IMR-90 (cell line): ENCODE measurements around the gene EHBP1. TPM values are rescaled to one million over a fixed set of nuclear protein-coding genes. Genes with fewer than 3 reads are reported as not detected.

Experiments used
- ATAC-seq: fragments of 200-7000 bp; cut with Tn5 transposase; 2 replicates; pipeline ENCODE4 v1.9.1; 2020; ENCODE audit warnings: low read depth, mild to moderate bottlenecking, moderate library complexity
- BruUV-seq: library from RNA; stranded (reverse); fragments of 400-500 nt; replicated peaks from 2 replicates; lab custom pipeline; 2021; lab: Mats Ljungman, UMichigan
- CTCF ChIA-PET: fragments of 300-600 bp; formaldehyde crosslinking; extraction: SDS; loops from one replicate; lab custom pipeline; 2021; ENCODE audit warnings: antibody characterized with exemption; lab: Yijun Ruan, JAX
- POLR2A ChIA-PET: fragments of 300-600 bp; sonication (Branson Sonifier 250); formaldehyde crosslinking; loops from one replicate; lab custom pipeline; 2022; ENCODE audit warnings: antibody characterized with exemption; ENCODE audit not compliant: unreplicated experiment; lab: Charles Lee
- DNase-seq: peaks from one replicate; pipeline ENCODE4 v3.0.0; 2013
- H2AFZ ChIP-seq: replicated peaks from 2 replicates; pipeline ENCODE3; 2013; ENCODE audit warnings: low read length, mild to moderate bottlenecking; ENCODE audit not compliant: poor library complexity
- H2AK5ac ChIP-seq: 2 replicates; pipeline ENCODE4 v1.6.1; 2013; ENCODE audit warnings: low read depth, low read length, inconsistent platforms
- H2AK9ac ChIP-seq: replicated peaks from 2 replicates; pipeline ENCODE3; 2013; ENCODE audit warnings: mild to moderate bottlenecking, low read depth, low read length, moderate library complexity; ENCODE audit not compliant: poor library complexity
- H2BK120ac ChIP-seq: 2 replicates; pipeline ENCODE4 v1.6.1; 2013; ENCODE audit warnings: low read depth, low read length, inconsistent platforms
- H2BK15ac ChIP-seq: 3 replicates; pipeline ENCODE4 v1.6.1; 2013; ENCODE audit warnings: low read depth, low read length, inconsistent platforms
- H2BK20ac ChIP-seq: 2 replicates; pipeline ENCODE4 v1.6.1; 2013; ENCODE audit warnings: low read depth, mild to moderate bottlenecking, inconsistent platforms, low read length, moderate library complexity
- H2BK5ac ChIP-seq: 2 replicates; pipeline ENCODE4 v1.6.1; 2013; ENCODE audit warnings: mild to moderate bottlenecking, low read depth, low read length, inconsistent platforms; ENCODE audit not compliant: poor library complexity, severe bottlenecking
- H3K14ac ChIP-seq: replicated peaks from 2 replicates; pipeline ENCODE4 v1.6.1; 2013; ENCODE audit warnings: low read depth, low read length, inconsistent platforms
- H3K18ac ChIP-seq: 2 replicates; pipeline ENCODE4 v1.6.1; 2013; ENCODE audit warnings: low read depth, low read length, control low read depth
- H3K23ac ChIP-seq: 2 replicates; pipeline ENCODE4 v1.6.1; 2013; ENCODE audit warnings: low read depth, low read length, inconsistent platforms
- H3K27ac ChIP-seq: 2 replicates; pipeline ENCODE4 v1.5.1; 2013; ENCODE audit warnings: mild to moderate bottlenecking, control low read depth, low read length; ENCODE audit not compliant: insufficient read depth
- H3K27me3 ChIP-seq: 2 replicates; pipeline ENCODE4 v1.6.1; 2013; ENCODE audit warnings: low read length; ENCODE audit not compliant: control insufficient read depth, insufficient read depth
- H3K36me3 ChIP-seq: 2 replicates; pipeline ENCODE4 v1.6.1; 2013; ENCODE audit warnings: low read length, mixed read lengths; ENCODE audit not compliant: control insufficient read depth, insufficient read depth
- H3K4ac ChIP-seq: 2 replicates; pipeline ENCODE4 v1.6.1; 2013; ENCODE audit warnings: low read depth, low read length, inconsistent platforms
- H3K4me1 ChIP-seq: 2 replicates; pipeline ENCODE4 v1.6.1; 2013; ENCODE audit warnings: low read length, mixed read lengths; ENCODE audit not compliant: control insufficient read depth, insufficient read depth
- H3K4me2 ChIP-seq: 2 replicates; pipeline ENCODE4 v1.6.1; 2013; ENCODE audit warnings: low read depth, mild to moderate bottlenecking, control low read depth, low read length, moderate library complexity
- H3K4me3 ChIP-seq: 2 replicates; pipeline ENCODE4 v1.5.1; 2013; ENCODE audit warnings: low read depth, mild to moderate bottlenecking, control low read depth, low read length, moderate library complexity; ENCODE audit not compliant: insufficient read depth
- H3K56ac ChIP-seq: 2 replicates; pipeline ENCODE4 v1.6.1; 2013; ENCODE audit warnings: low read length, inconsistent platforms; ENCODE audit not compliant: insufficient read depth; ENCODE audit errors: extremely low read depth
- H3K79me1 ChIP-seq, 2 experiments: 2 replicates each; pipeline ENCODE4 v1.6.1; 2013; ENCODE audit warnings: low read length in 2 of 2, inconsistent platforms in 1 of 2, low read depth in 1 of 2
- H3K9ac ChIP-seq: 2 replicates; pipeline ENCODE4 v1.6.1; 2013; ENCODE audit warnings: low read depth, low read length, control low read depth
- H3K9me1 ChIP-seq: 2 replicates; pipeline ENCODE4 v1.6.1; 2013; ENCODE audit warnings: low read length, inconsistent platforms; ENCODE audit not compliant: insufficient read depth
- H3K9me3 ChIP-seq: 2 replicates; pipeline ENCODE4 v1.6.1; 2013; ENCODE audit warnings: low read length; ENCODE audit not compliant: control insufficient read depth, insufficient read depth
- H4K20me1 ChIP-seq: 2 replicates; pipeline ENCODE4 v1.6.1; 2013; ENCODE audit warnings: low read length, inconsistent platforms; ENCODE audit not compliant: insufficient read depth
- H4K5ac ChIP-seq: 2 replicates; pipeline ENCODE4 v1.6.1; 2013; ENCODE audit warnings: mild to moderate bottlenecking, low read depth, low read length, control low read depth
- H4K8ac ChIP-seq, 2 experiments: 2 replicates each; pipeline ENCODE4 v1.6.1; 2013; ENCODE audit warnings: low read depth in 2 of 2, low read length in 2 of 2, control low read depth in 1 of 2, inconsistent platforms in 1 of 2
- H4K91ac ChIP-seq: 2 replicates; pipeline ENCODE4 v1.6.1; 2013; ENCODE audit warnings: low read depth, low read length, inconsistent platforms; ENCODE audit not compliant: insufficient read depth
- CEBPB ChIP-seq: IDR thresholded peaks from 2 replicates; pipeline ENCODE4 v1.6.1; 2012; ENCODE audit warnings: low read depth, low read length, improper control_type of control experiment
- CHD1 ChIP-seq: IDR thresholded peaks from 2 replicates; pipeline ENCODE4 v1.6.1; 2012; ENCODE audit warnings: low read depth, low read length, improper control_type of control experiment
- ELK1 ChIP-seq: fragments of 150-350 bp; IDR thresholded peaks from 2 replicates; pipeline ENCODE4 v1.6.1; 2016; ENCODE audit warnings: low read depth, mild to moderate bottlenecking, low read length, moderate library complexity, borderline replicate concordance
- MAZ ChIP-seq: IDR thresholded peaks from 2 replicates; pipeline ENCODE4 v1.6.1; 2012; ENCODE audit warnings: low read depth, mild to moderate bottlenecking, low read length, improper control_type of control experiment, moderate library complexity, borderline replicate concordance
- NFE2L2 ChIP-seq: fragments of 150-350 bp; IDR thresholded peaks from 2 replicates; pipeline ENCODE4 v1.6.1; 2016; ENCODE audit warnings: low read depth, mild to moderate bottlenecking, low read length
- POLR2A ChIP-seq: IDR thresholded peaks from 2 replicates; pipeline ENCODE4 v1.6.1; 2012; ENCODE audit warnings: mild to moderate bottlenecking, low read depth, low read length
- RCOR1 ChIP-seq: IDR thresholded peaks from 2 replicates; pipeline ENCODE4 v1.6.1; 2012; ENCODE audit warnings: mild to moderate bottlenecking, low read length, improper control_type of control experiment; ENCODE audit not compliant: insufficient replicate concordance
- RFX5 ChIP-seq: IDR thresholded peaks from 2 replicates; pipeline ENCODE4 v1.8.0; 2012; ENCODE audit warnings: low read depth, mild to moderate bottlenecking, low read length, moderate library complexity
- WGBS, 2 experiments: methylation state at CpG; one replicate each; pipeline versions ENCODE4 v1.1.5 to v1.1.7; 2013; ENCODE audit warnings: missing lambda C conversion rate in 2 of 2; ENCODE audit not compliant: insufficient read length in 1 of 2; ENCODE audit errors: extremely low coverage in 2 of 2; 5-methylcytosine and 5-hydroxymethylcytosine counted together
- dilution Hi-C: fragments of 300-500 bp; cut with HindIII; formaldehyde crosslinking; loops from one replicate; pipeline ENCODE4 v1.14.3; 2018; ENCODE audit warnings: low sequenced_read_pairs; ENCODE audit not compliant: unreplicated experiment
- in situ Hi-C: fragments of 300-500 bp; cut with MboI; formaldehyde crosslinking; loops from 3 replicates; pipeline ENCODE4 v1.14.3; 2019; ENCODE audit warnings: low sequenced_read_pairs, inconsistent platforms, mixed read lengths
- intact Hi-C: fragments of 100-400 bp; cut with micrococcal nuclease; formaldehyde crosslinking; loops from 2 replicates; pipeline ENCODE4 v1.10.0; 2022
- polyA plus RNA-seq, 3 experiments: library from polyadenylated mRNA; depleted of rRNA; stranded (reverse); fragments of >200 nt; gene quantifications; 2 replicates each; pipeline ENCODE4 v1.2.3, GENCODE V29; 2012; ENCODE audit warnings: low replicate concordance in 1 of 3
- total RNA-seq: library from RNA; depleted of rRNA; stranded (reverse); fragments of >200 nt; gene quantifications from 2 replicates; pipeline ENCODE4 v1.2.3, GENCODE V29; 2012
- TF ChIP-seq, protein P1 (sequence below): conservative IDR thresholded peaks from 2 replicates; pipeline ENCODE4 v1.5.1; 2012; ENCODE audit warnings: mild to moderate bottlenecking, low read depth, low read length, improper control_type of control experiment

EHBP1 gene
- total and polyA plus RNA-seq, 2 of the 4 experiments (the other 2 are of a cell fraction) = 28.3 to 44.4 TPM

- BruUV-seq = no TSS peak
- Histone ChIP-seq H3K14ac (no peak overlapping the region), H3K4me2 (no peak overlapping the region), H2BK20ac (no peak overlapping the region), H4K91ac (no peak overlapping the region), H2BK5ac (no peak overlapping the region), H3K4me1 (no peaks in the 10 kb centered on the region), H4K8ac (no peak overlapping the region), H2AK5ac (no peak overlapping the region), H3K56ac (no peak overlapping the region), H3K27ac (no peak overlapping the region), H2BK120ac (no peak overlapping the region), H3K36me3 (peaks cover 5% of the 10 kb centered on the region), H2AK9ac (no peak overlapping the region), H2BK15ac (no peak overlapping the region), H3K9me1 (no peaks in the 10 kb centered on the region), H3K4me3 (no peak overlapping the region), H3K27me3 (no peaks in the 10 kb centered on the region), H3K79me1 (peaks cover 35 to 42% of the 10 kb centered on the region in 2 experiments), H3K18ac (no peak overlapping the region), H2AFZ (no peak overlapping the region), H3K23ac (no peak overlapping the region), H4K5ac (no peak overlapping the region), H4K20me1 (no peaks in the 10 kb centered on the region), H3K4ac (no peak overlapping the region), H3K9ac (no peak overlapping the region), H3K9me3 (no peaks in the 10 kb centered on the region; the same call in 1 of the 2 replicates)
- TF ChIP-seq MAZ (no peak), POLR2A (no peak), CEBPB (no peak), RCOR1 (no peak), RFX5 (no peak), CHD1 (no peak), NFE2L2 (no peak), ELK1 (no peak)
- TF ChIP-seq, protein P1, sequence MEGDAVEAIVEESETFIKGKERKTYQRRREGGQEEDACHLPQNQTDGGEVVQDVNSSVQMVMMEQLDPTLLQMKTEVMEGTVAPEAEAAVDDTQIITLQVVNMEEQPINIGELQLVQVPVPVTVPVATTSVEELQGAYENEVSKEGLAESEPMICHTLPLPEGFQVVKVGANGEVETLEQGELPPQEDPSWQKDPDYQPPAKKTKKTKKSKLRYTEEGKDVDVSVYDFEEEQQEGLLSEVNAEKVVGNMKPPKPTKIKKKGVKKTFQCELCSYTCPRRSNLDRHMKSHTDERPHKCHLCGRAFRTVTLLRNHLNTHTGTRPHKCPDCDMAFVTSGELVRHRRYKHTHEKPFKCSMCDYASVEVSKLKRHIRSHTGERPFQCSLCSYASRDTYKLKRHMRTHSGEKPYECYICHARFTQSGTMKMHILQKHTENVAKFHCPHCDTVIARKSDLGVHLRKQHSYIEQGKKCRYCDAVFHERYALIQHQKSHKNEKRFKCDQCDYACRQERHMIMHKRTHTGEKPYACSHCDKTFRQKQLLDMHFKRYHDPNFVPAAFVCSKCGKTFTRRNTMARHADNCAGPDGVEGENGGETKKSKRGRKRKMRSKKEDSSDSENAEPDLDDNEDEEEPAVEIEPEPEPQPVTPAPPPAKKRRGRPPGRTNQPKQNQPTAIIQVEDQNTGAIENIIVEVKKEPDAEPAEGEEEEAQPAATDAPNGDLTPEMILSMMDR = no peak
- dilution Hi-C loops (no loop called here), intact Hi-C loops (no loop called here), in situ Hi-C loops (no loop called here)
- 100% methylated on average over 2 of the region's 4 CpGs; no CpG with 5 or more reads in 1 of the 2 experiments for whole genome bisulfite sequencing, 2 experiments
- CTCF ChIA-PET = no interaction called here
- ATAC-seq = no peak
- POLR2A ChIA-PET = no interaction called here
- DNase-seq = no peak
Observed at GRCh38 chr2:62717503-62718081, 12.1 kb downstream of the EHBP1 start.
